Measurements from ENCODE around the gene ANKRD63.

Gene ANKRD63

DNA sequence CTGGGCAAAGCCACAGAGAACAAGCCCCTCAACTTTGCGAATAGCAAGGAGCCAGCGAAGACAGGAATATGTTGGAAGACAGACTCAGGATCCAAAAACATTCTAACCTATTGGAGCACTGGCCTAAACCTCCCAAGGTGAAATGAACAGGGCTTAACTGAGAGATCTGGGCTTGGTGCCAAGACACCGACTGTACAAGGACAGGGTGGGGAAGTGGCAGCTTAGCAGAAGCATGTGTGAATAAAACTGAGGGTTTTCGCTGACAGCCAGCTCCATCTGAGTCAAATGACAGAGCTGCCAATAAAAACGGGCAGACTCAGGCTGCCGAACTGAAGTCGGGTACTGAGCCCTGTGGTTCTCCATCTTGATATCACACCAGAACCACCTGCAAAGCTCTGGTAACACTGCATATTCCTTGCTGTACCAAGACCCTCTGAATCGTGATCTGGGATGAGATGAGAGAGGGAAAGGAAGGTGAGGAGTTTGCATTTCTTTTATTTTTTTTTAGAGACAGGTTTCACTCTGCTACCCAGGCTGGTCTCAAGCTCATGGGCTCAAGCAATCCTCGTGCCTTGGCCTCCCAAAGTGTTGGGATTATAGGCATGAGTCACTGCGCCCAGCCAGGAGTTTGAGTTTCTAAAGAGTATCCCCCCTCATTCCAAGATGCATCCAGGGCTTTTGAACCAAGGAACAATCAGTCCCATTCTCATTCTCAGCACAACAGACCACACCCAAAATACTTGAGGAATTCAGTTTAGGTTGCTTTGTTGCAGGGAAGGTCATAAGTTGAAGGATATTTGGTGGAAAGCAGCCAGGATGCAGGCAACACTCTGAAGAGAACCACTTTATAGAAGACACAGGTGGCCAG is 30.9 kb upstream of the ANKRD63 start:
- DNase-seq = no peak

DNA sequence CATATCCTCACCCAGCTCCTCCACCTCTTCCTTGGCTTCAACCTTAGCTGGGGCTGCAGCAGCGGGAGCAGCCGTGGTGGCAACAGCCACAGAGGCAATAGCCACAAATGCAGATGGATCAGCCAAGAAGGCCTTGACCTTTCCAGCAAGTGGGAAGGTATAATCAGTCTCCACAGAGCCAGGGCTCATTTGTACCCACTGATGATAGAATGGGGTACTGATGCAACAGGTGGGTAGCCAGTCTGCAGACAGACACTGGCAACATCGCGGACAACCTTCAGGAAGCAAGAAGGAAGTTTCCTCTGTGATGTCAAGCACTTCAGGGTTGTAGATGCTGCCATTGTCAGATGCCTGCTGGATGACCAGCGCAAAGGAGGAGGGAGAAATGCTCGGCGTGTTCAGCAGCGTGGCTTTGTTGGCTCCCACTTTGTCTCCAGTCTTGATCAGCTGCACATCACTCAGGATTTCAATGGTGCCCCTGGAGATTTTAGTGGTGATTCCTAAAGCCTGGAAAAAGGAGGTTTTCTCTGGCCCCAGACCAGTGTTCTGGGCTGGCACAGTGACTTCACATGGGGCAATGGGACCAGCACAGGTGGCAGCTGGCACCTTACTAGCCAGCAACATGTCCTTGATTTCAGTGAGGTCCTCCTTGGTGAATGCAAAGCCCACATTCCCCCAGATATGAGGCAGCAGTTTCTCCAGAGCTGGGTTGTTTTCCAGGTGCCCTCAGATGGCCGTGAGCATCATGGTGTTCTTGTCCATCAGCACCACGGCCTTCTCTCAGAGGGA is 29.7 kb upstream of the ANKRD63 start:
- no peak for DNase-seq

DNA sequence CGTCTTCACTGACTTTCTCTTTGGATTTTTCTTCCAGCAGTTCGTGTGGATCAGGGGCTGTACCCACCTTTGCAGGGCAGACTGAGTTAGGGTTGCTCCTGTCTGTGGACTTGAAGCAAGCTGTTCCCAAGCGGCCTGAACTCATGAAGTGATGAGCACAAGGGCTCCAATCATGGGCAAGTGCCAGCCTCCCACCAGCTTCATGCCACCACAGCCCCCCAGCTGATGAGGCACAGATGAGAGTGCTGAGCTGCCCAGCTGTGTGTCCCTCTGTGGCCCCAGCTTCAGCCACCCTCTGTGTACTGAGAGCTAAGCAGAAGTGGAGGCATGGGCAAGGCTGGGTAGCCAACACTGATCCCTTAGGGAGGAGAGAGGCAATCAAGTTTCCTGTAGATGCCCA is 28.1 kb upstream of the ANKRD63 start:
- DNase-seq = no peak

GRCh38 chr15:40310001-40310959 is 27.4 kb upstream of the ANKRD63 start:
- no peak for DNase-seq

DNA sequence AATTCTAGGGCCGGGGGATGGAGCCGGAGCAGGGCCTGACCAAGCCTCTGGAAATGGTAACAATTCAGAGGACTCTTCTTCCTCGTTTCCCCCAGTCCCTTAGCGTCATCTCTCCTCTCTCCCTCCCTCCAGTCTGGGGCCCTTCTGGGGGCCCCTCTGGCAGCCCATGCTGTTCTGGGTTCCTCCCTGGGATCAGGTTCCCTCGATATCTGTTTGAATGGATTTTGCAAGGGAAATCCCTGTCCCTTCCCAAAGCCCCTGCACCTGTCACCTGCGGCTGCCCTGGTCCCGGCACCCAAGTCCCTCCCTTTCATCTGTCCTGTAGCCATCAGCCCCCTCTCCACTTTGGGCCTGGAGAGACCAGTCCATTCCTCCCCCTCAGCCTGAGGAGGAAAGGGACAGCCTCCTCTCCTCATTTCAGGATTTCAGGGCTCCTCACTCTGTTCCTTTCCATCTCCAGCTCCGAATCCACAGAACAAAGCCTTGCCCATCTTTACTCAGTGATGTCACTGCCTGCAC is 26.5 kb upstream of the ANKRD63 start:
- no peak for DNase-seq

DNA sequence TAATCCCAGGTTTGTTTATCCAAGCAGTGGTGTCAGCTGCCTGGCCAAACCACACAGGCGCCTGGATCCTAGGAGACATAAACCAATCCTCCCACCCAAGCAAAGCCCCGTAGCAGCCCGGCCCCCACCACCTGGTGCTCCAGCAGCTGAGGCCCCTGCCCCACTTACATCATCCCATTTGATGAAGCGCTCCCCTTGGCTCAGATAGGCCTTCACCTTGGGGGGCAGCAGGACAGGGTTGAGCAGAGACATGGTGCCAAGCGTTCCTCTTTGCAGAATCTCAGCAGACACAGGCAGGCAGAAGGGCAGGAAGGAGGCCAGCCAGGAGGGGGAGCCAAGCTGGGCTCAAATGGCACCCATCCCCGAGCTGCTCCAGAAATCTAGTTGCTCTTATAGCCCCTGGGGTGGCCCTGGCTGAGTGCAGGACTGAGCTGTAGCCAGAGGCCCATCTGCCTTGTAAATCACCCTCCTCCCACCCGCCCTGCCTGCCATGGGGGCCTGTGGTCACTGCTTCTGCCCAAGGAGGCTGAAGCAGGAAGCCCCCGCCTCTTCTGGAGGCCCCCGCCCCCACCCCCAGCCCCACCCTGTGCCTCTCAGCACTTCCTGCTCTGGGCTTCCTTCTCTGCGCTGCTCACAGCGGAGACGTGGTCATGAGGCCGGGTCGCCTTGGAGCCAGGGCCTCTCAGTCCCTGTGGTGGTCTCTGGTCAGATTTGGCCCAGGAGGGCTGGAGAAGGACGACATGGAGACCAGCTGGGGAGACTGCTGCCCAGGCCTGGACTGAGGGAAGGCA is 24.8 kb upstream of the ANKRD63 start, which contains the start of gene PLCB2:
PLCB2 (minus strand) TSS at position 515 of the 791 bp plus-strand sequence; CDS start at position 252, 263 bp downstream.
- DNase-seq = no peak

DNA sequence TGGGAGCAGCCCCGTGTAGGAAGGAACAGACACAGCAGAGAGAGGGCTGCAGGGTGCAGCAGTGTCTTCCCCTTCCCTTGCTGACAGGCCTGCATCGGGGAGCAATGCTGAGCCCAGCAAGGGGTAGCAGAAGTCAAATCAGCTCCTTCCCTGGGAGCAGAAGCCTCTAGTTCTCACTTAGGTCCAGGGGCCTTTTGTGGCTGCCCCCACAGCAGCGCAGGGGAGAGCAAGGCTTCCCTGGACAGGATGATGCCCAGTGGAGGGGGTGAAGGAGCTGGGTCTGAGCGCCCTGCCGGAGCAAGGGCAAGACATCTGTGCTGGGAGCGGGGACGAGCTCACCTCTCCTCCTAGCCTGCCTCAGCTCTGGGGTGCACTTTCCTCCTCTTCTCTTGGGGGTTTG is 24.0 kb upstream of the ANKRD63 start:
- no peak for DNase-seq

DNA sequence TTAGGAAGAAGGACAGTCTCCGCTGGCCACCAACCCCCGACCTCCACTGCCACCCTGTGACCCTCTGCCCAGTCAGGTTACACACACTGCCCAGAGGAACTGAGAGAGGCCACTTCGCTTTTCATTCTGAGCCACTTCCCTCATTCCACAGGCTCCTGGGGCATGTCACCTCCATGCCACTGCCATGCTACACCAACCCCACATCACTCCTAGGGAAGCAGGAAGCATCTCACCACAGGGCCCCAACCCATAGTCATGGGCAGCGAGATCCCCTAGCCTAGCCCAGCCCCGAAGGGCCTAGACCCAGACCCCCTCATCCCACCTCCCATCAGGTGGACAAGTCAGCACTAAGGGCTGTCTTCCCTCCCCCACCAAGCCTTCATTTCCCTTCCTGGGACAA is 23.5 kb upstream of the ANKRD63 start:
- DNase-seq = no peak

DNA sequence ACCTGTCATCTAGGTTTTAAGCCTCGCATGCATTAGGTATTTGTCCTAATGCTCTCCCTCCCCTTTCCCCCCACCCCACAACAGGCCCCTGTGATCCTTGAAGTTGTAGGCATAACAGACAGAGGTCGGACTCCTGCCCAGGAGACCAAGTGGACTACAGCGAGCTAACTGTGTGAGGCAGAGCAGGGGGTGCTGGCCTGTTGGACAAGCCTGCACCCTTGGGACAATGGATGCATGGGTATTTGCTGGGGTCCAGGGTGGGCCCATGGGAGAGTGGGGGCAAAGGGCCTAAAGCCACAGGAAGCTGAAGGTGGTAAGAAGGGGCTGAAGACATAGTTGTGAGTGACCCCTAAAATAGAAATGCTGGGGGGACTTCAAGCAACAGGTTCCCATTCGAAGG is 22.4 kb upstream of the ANKRD63 start:
- DNase-seq = no peak

DNA sequence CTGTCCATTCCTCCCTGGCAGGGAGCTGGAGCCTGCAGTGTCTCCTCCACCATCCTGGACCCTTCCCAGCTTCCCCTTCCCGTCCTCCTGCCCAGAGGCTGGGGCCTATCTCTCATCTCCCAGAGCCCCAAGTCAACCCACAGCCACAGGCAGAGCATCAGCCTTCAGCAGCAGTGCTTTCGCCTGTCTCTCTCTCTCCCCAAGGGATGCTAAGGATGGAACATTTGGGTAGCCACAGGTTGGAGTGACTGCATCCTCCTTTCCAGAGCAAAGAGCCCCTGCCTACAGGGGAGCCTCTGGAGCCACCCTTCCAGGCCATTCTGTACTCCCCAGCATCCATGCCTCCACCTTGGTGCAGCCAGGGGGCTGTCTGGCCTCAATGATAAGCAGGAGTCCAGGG is 20.7 kb upstream of the ANKRD63 start:
- no peak for DNase-seq

DNA sequence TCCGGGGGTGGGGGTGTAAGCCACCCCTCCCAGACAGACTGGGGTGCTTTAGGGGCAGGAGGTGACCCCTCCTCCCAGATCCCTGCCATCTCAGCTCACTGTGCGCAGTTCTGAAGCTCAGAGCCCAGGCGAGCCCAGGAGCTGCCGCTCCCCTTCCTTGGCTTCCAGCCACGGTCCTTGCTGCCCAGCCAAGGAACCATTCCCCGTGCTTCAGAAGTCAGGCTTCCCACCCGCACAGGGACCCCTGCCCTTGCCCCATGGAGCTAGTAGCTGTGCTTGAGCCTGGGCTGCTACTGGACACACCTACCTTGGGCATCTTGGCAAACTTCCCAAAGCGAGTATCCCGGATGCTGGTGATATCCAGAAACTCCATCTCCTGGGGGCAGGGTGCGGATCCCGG is 20.1 kb upstream of the ANKRD63 start:
- DNase-seq = no peak

DNA sequence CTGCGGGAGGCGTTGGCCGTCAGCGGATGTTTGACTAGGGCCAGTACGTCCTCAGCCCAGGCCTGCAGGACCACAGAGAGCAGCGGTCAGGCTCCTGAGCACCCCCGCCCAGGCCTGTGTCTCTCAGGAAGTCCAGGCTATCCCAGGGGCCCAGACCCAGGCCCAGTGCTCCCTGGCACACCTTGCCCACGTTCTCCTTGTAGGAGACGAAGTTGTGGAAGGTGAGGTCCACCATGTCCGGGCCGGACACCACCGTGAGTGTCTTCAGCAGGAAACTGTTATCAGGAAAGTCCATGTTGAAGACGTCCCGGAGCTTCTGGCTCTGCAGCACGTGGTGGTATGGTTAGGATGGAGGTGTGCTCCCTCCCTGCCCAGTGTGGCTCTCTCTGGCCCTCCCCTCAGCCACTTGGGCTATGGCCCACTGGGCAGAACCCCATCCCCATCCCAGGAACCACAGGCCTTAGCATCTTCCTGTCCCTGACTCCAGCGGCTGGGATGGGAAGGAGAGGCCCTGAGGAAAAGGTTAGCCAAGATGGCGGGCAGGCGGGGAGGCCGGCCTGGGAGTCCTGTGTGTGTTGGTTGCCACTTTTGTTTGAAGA is 19.5 kb upstream of the ANKRD63 start:
- no peak for DNase-seq

DNA sequence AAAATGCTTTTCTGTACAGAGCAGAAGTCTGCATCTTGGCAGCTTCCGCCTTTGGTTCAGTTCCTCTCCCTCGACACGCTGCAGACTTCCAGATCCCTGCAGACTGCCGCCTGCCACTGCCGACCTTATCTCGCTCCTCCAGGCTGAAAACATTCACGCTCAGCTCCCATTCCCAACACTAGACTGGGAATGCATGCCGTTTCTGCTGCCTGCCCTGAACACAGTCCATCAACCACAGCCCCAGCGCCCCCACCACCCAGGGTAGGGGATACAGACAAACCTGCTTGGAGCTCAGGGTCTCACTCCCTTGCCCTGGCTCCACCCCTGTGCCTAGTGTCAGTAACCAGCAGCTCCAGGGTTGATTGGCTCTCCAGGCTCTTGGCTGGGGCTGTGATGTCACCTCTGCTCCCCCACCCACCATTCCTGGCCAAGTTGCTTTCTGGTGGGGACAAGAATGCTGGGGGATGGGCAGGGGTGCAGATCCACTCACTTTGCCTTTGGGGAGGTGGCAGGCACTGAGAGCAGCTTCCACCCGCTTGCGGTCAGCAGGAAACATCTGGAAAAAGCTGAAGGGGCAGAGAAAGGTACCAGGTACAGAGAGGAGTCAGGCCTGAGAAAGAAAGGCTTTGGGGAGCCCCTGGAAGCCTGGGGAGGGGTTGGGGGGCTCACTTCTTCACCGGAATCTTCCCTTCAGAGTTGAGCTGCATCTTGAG is 18.8 kb upstream of the ANKRD63 start:
- DNase-seq = no peak

GRCh38 chr15:40300771-40301170 is 17.9 kb upstream of the ANKRD63 start:
- no peak for DNase-seq

DNA sequence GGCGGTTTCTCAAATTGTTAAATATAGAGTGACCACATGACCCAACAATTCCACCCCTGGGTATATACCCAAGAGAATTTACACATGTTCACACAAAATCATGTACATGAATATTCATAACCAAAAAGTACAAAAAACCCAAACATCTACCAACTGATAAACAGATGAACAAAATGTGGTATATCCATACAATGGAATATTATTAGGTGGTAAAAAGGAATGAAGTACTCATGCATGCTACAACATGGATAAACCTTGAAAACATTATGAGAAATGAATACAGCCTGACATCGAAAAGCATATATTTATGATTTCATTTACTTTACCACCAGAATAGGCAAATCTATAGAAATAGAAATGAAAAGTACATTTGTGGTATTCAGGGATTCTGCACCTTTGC is 17.5 kb upstream of the ANKRD63 start:
- DNase-seq = no peak

GRCh38 chr15:40298216-40298935 is 15.5 kb upstream of the ANKRD63 start:
- DNase-seq = no peak

DNA sequence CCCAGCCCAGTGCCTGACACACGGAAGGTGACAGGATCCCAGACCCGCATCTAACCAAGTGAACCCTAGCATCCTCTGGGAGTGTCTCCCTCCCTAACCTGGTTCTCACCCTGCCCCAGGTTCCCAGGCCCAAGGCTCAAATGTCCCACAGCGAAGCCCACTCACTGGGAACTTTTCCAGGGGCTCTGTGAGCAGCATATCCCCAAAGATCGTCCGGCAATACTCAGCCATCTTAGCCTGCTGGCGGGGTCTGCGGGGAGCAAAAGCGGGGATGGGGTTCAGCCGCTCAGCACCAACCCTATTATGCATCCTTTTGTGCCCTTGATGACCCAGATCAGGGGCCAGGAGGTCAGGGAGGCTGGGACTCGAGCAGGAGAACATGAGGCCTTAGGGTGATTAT is 14.5 kb upstream of the ANKRD63 start:
- no peak for DNase-seq

DNA sequence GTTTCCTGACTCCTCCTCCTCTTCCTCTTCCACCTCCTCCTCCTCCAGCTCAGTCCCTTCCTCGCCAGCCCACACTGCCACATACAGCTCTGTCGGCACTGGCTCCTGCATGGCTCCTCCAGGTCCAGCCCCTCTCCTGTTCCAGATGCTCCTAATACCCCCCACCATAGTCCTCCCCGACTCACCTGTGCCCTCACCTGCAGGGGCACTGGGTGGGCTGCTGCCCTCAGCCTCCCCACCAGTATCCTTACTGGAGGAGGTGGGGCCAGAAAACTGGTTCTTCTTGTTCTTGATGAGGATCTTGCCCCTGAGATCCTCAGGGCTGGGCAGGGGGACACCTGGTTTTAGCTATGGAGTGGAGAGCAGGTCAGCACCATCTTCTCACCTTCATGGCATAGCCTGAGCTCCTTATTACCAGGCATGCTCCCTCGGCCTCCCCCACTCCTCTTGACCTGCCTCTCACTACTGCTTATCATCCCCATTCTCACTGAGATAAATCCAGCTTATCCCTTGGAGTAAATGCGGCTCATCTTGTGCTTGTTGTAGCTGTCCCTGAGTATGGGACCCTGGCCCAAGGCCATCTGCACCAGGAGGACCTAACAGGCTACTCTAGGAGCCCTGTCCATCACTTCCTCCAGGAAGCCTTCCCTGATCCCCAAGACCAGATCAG is 13.8 kb upstream of the ANKRD63 start:
- DNase-seq = no peak

DNA sequence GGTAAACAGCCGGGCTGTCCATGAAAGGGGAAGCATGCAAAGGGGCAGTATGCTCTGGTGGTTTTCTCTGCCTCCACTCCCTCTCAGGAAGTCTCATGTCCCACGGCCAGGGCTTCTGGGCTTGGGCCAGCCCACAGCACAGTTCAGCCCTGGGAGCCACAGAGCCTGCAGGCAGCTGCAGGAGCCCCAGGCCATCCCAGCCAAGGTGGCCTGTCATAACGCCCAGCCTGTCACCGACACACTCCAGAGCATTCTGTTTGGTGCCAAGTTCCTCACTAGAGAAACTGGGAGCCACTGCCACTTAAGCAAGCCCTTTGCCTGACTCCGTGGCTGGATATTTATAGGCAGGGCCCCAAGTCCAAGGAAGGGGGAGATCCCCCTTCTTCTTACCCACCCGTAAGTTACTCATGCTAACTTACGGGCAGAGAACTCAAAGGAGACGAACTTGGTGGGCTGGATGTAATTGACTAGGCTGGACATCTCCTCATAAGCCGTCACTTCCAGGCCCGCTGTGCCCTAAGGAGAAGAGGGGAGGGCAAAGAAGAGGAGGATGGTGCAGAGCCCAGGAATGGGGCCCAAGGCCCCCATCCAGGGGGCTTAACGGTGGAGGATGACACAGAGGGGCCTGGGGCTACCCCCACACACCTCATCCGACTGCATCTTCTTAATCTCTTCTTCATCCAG is 13.2 kb upstream of the ANKRD63 start:
- no peak for DNase-seq
